Activated CD4-positive, alpha-beta T cell treated with anti-CD3 and anti-CD28 coated beads, Interleukin-2, Interleukin-6, amounts not matched to agents 100 ng/mL and 50 ng/mL, durations not matched to agents 16 hours and 8 hours (primary cell): ENCODE data around the gene DRICH1.
"Not testable (repeated sequence)": the region's sequence is repeated elsewhere in the genome, so short reads cannot be mapped to it uniquely, and the experiment has no call there.

Source experiments
- DNase-seq: peaks from one replicate; pipeline ENCODE4 v3.0.0-alpha.2; 2020

Gene DRICH1

DNA sequence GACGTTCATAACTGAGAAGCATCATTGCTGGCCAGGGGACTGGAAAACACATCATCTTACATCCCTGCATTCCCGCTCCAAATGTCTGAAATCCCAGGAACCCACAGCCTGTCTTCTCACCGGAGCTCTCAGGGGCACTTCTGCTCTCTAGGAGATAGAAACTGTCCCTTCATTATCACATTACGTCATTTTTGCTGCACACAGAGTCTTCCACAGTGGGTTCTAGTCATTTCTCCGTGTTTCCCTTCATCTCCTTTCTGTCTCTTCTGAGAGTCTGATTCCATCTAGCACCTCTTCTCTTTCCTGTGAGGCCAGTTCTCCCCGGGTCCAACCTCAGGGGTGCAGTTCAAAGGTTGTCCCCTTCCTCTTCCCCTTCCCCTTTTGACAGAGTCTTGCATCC is 36.2 kb downstream of the DRICH1 start:
- DNase-seq = not testable (repeated sequence)

DNA sequence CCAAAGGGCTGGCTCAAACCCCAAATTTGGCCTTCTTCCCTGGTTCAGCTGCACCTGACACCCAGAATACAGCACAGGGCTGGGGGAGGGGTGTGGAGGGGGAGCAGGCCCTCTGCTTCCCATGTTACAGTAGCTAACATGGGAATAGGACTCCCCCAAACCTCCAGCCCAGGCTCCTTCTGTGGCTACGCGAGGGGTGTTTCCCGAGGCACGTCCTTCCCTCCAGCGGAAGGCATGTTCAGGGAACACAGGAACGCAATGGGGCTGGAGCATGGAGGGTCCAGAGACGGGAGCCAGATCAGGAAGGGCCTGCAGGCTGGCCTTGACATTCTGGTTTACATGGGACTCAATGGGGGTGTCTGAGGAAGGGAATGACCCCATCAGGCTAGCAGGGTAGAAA is 40.3 kb downstream of the DRICH1 start:
- DNase-seq = no peak

DNA sequence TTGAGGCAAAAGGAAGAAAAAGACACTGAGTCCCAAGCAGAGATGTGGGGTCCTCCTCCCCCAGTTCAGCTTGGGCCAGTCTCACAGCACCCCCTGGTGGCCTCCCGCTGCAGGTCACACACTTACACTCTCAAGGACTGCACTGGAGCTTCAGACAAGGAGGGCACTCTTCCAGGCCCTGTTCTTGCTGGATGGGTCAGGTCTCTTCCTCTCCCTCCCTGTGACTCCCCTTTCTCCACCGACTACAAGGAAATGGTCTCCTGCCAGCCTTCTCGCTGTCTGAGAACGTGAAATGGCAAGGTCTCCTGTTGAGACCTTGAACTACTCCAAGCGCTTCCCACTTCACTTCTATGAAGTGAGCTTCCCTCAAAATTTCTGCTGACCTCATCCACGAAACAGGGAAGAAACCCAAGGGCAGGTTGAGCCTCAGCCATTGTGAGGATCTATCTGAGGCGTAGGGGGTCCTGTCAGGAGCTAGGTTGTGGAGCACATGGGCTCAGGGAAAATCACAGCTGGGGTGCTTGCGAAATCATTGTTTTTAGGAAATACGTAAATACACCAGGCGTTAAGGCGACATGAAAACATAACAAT is 40.8 kb downstream of the DRICH1 start:
- DNase-seq = peak; percentile 68

DNA sequence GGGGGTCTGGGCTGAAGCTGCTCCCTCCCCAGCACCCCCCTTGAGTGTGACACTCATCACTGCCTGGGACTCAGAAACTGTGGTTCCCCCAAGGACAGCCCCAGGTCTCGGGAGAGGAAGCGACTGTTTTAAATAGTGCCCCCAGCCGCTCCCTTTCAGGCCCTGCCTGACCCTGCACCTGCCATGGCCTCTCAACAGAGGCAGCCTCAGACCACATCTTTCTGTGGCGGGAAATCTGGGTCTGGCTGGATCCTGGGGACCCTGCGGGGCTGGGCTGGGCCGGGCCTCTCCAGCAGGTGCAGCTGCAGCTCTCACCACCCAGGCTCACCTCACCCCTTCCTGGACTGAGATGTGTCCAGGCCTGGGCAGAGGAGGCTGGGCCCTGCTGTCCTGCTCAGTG is 48.3 kb downstream of the DRICH1 start:
- DNase-seq = no peak

DNA sequence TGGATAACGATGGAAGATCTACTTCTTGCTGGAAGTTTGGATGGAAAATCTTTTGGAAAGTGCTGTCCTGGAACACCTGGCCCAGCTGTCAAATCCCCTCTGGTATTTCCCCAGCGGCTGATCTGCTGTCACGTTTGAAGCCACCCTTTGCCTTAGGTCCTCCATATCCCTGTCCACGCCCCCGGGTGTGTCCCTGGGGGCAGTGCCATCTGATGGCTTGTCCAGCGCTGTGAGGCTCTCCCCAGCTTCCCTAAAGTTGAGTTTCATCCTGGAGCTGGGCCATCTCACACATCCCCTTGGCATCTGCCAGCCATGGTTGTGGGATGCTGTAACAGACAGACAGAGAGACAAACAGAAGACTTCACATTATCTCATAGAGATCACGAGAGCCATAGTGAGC is 49.0 kb downstream of the DRICH1 start:
- no peak for DNase-seq

DNA sequence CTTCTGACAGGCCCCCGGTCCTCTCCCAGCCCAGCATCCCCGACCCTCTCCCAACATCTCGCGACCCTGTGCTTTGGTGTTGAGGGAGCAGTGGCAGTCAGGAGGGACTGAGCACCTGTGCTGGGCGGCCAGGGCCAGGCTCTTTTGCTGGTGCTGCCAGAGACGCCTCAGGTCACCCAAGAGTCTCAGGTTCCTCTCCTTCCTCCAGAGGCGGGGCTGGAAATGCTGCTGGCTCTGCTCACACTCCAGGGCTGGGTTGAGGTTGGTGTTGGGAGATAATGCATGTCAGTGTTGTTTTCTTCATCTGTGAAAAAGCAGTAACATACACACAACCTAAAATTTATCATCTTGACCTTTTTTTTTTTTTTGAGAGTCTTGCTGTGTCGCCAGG is 50.9 kb downstream of the DRICH1 start:
- DNase-seq = no peak

DNA sequence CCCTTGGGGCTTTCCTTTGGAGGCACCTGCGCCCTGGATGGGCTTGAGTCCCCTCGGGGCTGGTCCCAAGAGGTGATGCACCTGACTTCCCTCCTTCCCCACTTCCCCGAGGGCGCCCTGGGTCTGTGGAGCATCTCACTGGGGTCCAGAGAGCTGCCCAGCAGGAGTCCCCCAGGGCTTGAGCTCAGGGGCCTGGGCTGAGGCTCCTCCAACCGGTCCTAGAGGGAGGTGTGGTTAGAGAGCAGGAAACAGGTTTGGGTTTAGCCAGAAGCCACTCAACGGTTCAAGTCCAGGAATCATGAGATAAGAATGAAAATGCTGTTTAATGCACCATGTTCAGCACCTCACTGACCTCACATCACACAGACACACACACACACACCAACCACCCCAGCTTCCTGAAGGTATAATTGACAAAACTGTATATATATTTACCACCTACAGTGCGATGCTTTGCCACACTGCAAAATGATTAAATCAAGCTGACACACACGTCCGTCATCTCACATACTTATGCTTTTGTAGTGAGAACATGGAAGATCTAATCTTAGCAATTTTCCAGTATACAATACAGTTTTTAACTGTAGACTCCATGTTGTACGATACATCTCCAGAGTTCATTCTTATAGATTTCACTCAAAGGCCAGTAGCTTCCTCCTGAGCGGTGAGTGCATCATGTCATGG is 51.4 kb downstream of the DRICH1 start:
- peak; percentile 16 for DNase-seq

DNA sequence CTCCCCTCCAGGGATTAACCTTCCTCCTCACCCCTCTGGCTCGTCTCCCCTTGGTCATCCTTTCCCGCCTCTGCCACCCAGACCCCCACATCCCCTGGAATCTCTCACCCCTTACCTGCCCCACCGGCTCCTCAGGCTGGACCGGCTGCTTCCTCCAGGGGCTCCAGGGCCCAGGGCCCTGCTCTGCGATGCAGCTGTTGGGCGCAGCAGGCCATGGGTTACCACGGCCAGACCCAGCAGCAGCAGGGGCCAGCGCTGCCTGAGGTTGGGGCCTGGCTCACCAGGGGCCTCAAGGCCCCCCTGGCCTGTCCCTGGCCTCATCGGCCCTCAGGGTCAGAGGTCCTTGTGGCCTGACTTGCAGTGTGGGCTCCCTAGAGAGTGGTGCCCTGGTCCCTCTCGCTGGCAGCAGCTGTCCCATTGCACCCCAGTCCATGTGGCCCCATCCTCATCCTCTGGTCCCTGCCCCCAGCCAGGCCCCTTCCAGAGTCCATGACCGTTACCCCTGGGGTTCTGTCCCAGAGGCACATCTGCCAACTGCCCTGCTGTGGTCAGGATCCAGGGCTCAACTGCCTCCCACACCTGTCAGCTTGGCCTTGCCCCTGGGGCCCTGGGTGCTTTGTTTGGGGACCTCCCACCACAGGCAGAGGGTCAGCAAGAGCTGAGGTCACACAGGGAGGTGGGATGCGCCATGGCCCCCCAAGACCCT is 52.1 kb downstream of the DRICH1 start, which contains the start of gene IGLL1:
Gene IGLL1, minus strand, starts transcription at position 421 of the 706 bp plus-strand sequence. Its CDS starts 100 bp downstream, at position 321.
- DNase-seq = no peak

DNA sequence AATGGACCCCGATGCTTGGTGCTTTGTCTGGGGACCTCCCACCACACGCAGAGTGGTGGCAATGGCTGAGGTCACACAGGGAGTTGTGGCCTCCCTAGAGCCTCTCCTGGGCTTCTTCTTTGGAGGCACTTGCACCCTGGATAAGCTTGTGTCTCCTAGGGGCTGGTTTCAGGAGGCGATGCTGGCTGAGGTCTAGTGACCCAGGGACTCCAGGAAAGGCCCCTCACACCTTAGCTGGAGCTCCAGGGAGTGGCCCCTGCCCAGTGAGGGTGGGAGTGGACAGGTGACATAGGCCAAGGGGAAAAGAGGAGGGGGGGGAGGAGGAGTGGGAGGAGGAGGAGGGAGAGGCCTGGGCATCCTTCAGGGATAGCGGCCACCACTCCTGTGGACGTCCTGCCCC is 52.8 kb downstream of the DRICH1 start:
- no peak for DNase-seq

DNA sequence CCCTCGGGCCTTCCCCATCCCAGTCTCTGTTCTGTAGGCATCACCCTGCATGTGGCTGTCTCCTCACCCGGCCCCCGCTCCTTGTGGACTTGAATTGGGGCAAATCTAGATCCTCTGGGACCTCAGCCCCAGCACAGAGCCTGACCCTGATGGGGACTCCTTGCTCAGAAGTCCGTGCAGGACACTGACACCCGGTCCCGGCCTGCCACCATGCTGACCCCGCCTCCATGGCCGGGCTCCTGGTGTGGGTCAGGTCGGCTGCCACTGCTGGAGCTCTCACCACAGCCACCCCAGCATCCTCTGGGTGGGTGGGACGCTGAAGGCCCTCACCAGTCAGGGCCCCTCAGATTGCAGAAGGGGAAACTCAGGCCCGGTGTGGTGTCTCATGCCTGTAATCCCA is 53.8 kb downstream of the DRICH1 start:
- DNase-seq = no peak

DNA sequence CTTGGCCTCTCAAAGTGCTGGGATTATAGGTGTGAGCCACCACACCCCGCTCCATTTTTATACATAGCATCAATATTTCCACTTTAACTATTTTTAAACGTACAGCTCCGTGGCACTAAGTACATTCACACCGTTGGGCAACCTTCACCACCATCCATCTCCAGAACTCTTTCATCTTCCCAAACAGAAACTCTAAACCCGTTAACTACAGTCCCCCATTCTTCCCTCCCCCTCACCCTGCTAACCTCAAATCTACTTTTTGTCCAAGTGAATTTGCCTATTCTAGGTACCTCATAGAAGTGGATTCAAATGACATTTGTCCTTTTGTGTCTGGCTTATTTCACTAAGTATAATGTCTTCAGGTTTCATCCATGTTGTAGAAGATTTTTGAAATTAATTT is 55.4 kb downstream of the DRICH1 start:
- no peak for DNase-seq

DNA sequence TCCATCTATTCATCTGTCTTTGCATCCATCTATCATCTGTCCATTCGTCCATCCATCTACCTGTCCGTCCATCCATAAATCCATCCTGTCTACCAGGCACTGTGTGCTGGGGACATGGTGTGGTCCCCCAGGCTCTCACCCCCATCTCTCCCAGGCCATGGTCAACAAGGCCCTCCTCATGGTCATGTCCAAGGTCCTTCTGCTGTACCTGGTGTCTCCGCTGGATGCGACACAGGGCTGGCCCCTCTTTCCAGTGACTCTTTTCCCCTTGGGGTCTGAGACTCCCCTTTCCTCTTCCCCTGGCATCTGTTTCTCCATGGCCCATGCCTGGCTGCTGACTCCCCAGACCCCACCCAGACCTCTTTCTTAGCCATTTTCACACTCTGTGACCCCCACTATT is 56.5 kb downstream of the DRICH1 start:
- no peak for DNase-seq

DNA sequence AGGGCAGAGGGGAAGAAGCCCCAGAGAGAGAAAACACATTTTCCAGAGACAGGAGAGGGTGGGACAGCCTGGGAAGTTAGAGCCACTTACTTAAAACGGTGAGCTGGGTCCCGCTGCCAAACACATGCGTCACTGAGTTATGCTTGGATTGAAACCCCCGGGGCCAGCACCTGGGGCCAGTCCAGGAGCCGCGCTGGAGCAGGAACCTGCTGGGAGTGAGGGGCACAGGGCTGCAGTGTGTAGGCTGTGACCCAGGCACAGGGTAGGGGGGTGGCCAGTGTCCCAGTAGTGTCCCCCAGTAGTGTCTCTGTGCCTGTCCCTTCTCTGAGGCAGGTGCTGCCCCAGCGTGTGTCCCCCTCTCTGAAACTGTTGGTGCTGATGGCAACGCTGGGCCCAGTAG is 57.2 kb downstream of the DRICH1 start:
- no peak for DNase-seq

DNA sequence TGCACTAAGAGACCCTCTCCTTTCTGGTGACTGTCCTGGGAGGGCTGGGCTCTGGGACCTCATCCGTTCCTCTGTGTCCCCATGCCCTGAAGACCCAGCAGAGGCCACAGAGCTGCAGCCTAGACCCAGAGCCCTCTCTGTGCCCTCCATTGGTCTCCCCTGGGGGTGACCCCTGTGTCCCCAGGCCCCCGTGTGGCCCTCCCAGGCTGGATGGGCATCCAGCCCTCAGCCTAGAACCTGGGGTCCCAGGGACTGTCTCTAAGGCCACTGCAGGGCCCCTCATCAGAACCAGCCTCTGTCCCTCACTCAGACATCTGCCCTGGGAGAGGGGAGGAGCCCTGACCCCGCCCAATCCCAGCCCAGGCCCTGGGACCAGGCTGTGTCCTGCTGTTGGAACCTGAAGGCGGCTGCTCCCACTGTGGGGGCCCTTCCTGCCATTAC is 57.7 kb downstream of the DRICH1 start:
- DNase-seq = no peak

DNA sequence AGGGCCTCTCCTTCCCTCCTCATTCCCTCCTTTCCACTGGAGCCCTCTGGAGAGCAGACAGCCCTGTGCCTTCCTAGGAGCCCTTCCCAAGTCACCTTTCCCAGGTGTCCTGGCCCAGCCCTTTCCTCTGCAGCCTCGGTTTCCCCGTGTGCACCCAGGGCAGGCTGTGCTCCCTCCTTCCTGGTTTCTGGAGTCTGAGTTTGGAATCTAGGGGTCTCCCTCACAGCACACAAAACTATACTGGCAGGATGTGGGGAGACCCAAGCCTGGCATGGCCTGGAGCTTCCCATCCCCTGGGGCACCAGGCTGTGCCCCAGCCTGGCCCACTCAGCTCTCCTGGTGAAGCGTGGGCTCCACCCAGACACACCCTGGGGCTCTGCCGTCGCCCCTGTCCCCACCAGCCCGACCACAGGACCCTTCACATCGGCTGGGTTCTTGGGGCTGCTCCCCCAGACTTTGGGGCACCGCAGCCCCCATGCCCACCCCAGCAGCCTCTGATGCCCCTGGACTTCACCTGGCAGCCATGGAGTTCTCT is 58.4 kb downstream of the DRICH1 start:
- not testable (repeated sequence) for DNase-seq

DNA sequence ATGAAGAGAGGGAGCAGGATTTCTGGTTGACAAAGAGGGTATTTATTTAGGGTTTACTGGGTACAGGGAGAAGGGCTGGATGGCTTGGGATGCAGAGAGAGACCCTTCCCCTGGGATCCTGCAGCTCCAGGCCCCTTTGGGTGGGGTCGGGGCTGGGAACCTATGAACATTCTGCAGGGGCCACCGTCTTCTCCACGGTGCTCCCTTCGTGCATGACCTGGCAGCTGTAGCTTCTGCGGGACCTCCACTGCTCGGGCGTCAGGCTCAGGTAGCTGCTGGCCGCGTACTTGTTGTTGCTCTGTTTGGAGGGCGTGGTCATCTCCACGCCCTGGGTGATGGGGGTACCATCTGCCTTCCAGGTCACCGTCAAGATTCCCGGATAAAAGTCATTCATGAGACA is 59.0 kb downstream of the DRICH1 start:
- DNase-seq = not testable (repeated sequence)

DNA sequence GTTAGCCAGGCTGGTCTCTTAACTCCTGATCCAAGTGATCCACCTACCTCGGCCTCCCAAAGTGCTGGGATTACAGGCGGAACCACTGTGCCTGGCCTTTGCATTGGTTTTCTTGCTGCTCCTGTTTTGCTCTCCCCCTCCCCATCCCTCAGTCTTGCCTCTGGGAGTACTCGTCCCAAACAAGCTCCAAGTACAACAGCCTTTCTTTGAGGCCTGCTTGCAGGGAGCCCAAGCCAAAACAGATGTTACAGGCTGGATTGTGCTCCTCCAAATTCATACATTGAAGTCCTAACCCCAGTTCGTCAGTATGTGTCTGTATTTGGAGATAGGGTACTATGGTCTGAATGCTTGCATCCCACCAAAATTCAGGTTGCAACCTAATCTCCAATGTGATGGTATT is 60.6 kb downstream of the DRICH1 start:
- DNase-seq = no peak

DNA sequence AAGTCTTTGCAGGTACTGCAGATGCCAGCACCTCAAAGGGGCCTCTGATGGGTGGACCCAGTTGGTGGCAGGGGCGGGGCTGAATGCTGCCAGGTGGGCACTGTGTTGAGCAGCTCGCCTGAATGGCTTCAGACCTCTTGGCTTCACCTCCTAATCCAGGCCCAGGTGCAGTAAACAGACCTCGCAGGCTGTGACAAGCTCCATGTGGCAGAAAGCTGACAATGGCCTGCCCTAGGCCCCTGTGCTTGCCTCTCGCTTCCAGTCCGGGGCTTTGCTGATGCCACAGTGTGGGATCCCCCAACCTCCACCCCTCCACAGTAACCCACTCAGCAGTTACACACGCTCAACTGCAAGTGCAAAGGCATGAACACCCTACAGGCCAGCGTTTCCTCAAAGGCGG is 61.4 kb downstream of the DRICH1 start:
- no peak for DNase-seq

DNA sequence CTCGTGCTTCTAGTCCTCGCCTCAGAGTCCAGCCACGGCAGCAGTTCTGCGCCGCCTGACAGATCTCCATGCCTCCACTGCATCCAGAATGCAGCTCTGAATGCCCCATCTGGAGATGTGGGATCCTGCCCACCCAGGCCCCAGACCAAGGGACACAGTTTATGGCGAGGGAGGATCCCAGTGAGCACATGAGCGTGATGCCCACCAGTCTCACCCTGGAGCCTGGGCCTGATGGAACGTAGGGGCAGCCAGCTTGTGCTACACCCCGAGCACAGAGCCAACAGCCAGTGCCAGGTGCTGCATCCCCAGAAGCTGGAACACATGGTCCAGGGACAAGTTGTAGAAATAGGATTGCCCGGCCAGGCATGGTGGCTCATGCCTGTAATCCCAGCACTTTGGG is 62.4 kb downstream of the DRICH1 start:
- no peak for DNase-seq

DNA sequence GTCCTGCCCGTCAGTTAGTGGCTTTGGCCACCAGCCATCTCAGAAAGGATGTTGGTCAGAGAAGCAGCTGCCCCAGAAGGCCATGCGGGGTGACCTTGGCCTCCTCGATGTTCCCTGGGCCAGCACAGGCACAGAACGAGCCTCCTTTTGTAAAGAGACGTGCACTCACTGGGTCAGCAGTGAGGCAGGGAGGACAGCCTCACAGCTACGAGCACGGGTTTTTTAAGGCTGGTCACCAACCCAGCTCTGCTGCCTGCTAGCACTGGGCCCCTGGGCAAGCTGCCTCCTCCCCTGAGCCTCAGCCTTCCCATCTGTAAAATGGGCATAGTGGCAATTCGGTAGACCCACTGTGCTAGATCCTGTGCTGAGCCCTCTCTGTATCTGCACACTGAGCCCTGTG is 62.8 kb downstream of the DRICH1 start:
- no peak for DNase-seq

DNA sequence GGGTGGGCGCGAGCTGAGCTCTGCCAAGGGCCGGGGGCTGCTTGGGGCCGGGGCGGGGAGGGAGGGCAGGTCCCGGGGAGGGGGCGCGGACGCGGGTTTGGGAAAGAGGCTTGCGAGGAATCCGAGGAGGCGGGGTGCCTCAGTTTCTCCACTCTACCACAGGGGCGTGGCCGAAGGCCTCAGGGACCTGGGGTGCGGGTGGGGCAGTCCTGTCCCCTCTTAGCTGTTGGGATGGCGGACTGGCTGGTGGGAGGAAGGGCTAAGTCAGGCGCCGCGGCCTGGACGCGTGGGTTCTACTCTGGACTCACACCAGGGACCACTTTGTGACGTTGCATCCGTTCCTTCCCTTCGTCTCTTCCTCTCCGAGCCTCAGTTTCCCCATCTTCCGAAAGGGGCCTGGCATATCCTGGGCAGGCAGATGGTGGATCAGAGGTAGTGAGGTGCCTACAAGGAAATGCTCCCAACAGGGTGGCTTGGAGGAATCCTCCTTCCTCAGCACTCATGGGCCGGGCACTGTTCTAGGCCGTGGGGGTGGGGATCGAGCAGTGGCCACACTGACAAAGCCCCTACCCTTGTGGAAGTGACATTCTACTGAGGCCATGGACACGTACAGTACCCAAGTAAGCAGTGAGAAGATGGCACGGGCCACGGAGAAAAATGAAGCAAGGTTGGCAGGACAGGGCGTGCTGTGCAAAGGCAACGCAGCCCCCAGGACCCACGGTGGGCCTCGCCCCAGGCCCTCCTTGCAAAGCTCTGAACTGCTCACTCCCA is 65.2 kb downstream of the DRICH1 start:
- no peak for DNase-seq

DNA sequence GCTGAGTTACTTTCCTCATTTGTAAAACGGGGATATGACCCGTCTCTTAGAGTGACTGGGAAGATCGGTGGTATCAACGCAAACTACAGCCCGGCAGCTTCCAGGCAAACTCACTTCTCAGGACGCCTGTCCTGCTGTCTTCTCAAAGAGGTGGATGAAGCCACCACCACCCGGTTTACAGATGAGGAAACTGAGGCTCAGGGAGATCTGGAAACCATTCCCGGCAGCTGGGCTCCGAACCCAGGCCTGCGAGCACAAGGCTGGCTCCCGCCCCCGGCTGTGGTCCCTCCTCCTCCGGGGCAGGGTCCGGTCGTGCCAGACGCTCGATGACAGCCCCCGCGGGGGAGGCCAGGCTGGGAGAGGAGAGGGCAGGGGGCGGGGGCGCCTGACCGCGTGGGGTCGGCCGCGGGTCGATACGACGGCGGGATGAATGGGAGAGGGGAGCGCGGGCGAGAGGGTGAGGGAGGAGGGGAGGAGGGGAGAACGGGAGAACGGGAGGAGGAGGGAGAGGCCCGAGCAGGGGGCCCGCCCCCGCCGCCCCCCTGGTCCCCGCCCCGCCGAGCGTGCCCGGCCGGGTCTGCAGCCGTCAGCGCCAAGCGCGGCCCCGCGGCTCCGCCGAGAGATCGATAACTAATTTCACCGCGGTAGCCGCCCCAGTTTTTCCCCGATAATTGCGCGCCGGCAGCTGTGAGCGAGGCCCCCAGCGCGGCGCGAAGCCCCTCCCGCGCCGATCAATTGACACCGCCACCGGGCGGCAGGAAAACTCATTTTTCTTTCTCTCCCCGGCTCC is 66.0 kb downstream of the DRICH1 start:
- no peak for DNase-seq
